ENCODE measurements around the gene PTCD2. TPM values are rescaled to one million over a fixed set of nuclear protein-coding genes. Genes with fewer than 3 reads are reported as not detected.
A peak's percentile ranks its signal among the peaks of the same experiment; 100 is the strongest.
"Not testable (repeated sequence)": the region's sequence is repeated elsewhere in the genome, so short reads cannot be mapped to it uniquely, and the experiment has no call there.

Gene PTCD2
- total and polyA plus RNA-seq, 2 donors (not counting 1 experiment from before 2014, with no cell fraction given): 10.3 to 15.9 TPM

DNA sequence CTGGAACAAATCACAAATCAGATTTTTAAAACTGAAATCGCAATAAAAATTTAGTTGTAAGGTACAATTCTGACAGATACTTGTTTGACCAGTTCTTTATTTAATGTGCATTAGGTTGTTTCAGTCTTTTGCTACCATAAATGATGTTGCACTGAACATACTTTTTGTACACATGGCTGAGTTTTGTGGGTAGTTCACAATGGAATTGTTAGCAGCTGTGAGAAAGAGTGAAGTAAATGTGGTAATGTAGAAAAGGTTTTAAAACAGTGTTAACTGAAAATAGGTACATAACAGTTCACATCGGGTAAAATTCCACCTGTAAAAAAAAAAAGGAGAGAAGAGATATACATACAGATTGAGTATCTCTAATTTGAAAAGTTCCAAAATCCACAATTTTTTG, 25.7 kb upstream of the PTCD2 start:
- Histone ChIP-seq H4K20me1 (ENCODE audit: control insufficient read depth, extremely low read depth, insufficient read depth, low read length) (no peaks in the 10 kb centered on the region), H2AFZ (ENCODE audit: low read length) (no peak overlapping the region), H3K36me3 (ENCODE audit: control insufficient read depth, insufficient read depth, low read length) (no peaks in the 10 kb centered on the region), H3K27ac (ENCODE audit: insufficient read depth, low read length) (no peak overlapping the region), H3K9ac (ENCODE audit: insufficient read depth, low read length) (no peak overlapping the region), H3K27me3 (ENCODE audit: control insufficient read depth, insufficient read depth, low read length) (no peaks in the 10 kb centered on the region), H3K4me1 (ENCODE audit: control insufficient read depth, extremely low read depth, insufficient read depth, low read length) (no peaks in the 10 kb centered on the region), H3K4me2 (ENCODE audit: extremely low read depth, insufficient read depth, low read length) (no peak overlapping the region), H3K79me2 (ENCODE audit: control insufficient read depth, insufficient read depth, low read length) (peaks cover 4% of the 10 kb centered on the region), H3K9me3 (ENCODE audit: control insufficient read depth, insufficient read depth, low read depth, low read length) (no peaks in the 10 kb centered on the region), H3K4me3 (replicated peaks in 1 of 4; ENCODE audit: control extremely low read depth in 1 of 4, insufficient read depth in 1 of 4, low read depth in 3 of 4, low read length in 4 of 4) (no peak overlapping the region)
- no peak for TF ChIP-seq CTCF (conservative IDR thresholded peaks at IDR 0.05 in 1 of 2, IDR thresholded peaks at IDR 0.05 in 1 of 2; ENCODE audit: low read depth in 1 of 2, low read length in 2 of 2)
- TF ChIP-seq EZH2 (IDR thresholded peaks at IDR 0.05; ENCODE audit: low read length, missing control alignments): no peak
- no peak for DNase-seq (ENCODE audit: low read depth in 2 of 2)

GRCh38 chr5:72295539-72295938, 24.6 kb upstream of the PTCD2 start:
- Histone ChIP-seq H4K20me1 (ENCODE audit: control insufficient read depth, extremely low read depth, insufficient read depth, low read length) (no peaks in the 10 kb centered on the region), H3K4me2 (ENCODE audit: extremely low read depth, insufficient read depth, low read length) (no peak overlapping the region), H3K4me1 (ENCODE audit: control insufficient read depth, extremely low read depth, insufficient read depth, low read length) (no peaks in the 10 kb centered on the region), H3K9ac (ENCODE audit: insufficient read depth, low read length) (no peak overlapping the region), H3K27ac (ENCODE audit: insufficient read depth, low read length) (no peak overlapping the region), H3K4me3 (replicated peaks in 1 of 4; ENCODE audit: control extremely low read depth in 1 of 4, insufficient read depth in 1 of 4, low read depth in 3 of 4, low read length in 4 of 4) (no peak overlapping the region), H2AFZ (ENCODE audit: low read length) (no peak overlapping the region), H3K79me2 (ENCODE audit: control insufficient read depth, insufficient read depth, low read length) (peaks cover 11% of the 10 kb centered on the region), H3K36me3 (ENCODE audit: control insufficient read depth, insufficient read depth, low read length) (peaks cover 3% of the 10 kb centered on the region), H3K27me3 (ENCODE audit: control insufficient read depth, insufficient read depth, low read length) (no peaks in the 10 kb centered on the region), H3K9me3 (ENCODE audit: control insufficient read depth, insufficient read depth, low read depth, low read length) (no peaks in the 10 kb centered on the region)
- TF ChIP-seq EZH2 (IDR thresholded peaks at IDR 0.05; ENCODE audit: low read length, missing control alignments) (no peak), CTCF (conservative IDR thresholded peaks at IDR 0.05 in 1 of 2, IDR thresholded peaks at IDR 0.05 in 1 of 2; ENCODE audit: low read depth in 1 of 2, low read length in 2 of 2) (no peak)
- DNase-seq (ENCODE audit: low read depth in 2 of 2): no peak

- Histone ChIP-seq H3K9ac (ENCODE audit: insufficient read depth, low read length) (no peak overlapping the region), H2AFZ (ENCODE audit: low read length) (no peak overlapping the region), H3K4me3 (replicated peaks in 1 of 4; ENCODE audit: control extremely low read depth in 1 of 4, insufficient read depth in 1 of 4, low read depth in 3 of 4, low read length in 4 of 4) (no peak overlapping the region), H3K27ac (ENCODE audit: insufficient read depth, low read length) (no peak overlapping the region), H3K79me2 (ENCODE audit: control insufficient read depth, insufficient read depth, low read length) (peaks cover 12% of the 10 kb centered on the region), H3K36me3 (ENCODE audit: control insufficient read depth, insufficient read depth, low read length) (peaks cover 3% of the 10 kb centered on the region), H3K27me3 (ENCODE audit: control insufficient read depth, insufficient read depth, low read length) (no peaks in the 10 kb centered on the region), H3K9me3 (ENCODE audit: control insufficient read depth, insufficient read depth, low read depth, low read length) (no peaks in the 10 kb centered on the region), H3K4me2 (ENCODE audit: extremely low read depth, insufficient read depth, low read length) (no peak overlapping the region), H3K4me1 (ENCODE audit: control insufficient read depth, extremely low read depth, insufficient read depth, low read length) (no peaks in the 10 kb centered on the region), H4K20me1 (ENCODE audit: control insufficient read depth, extremely low read depth, insufficient read depth, low read length) (no peaks in the 10 kb centered on the region)
- no peak for DNase-seq (ENCODE audit: low read depth in 2 of 2)
- TF ChIP-seq EZH2 (IDR thresholded peaks at IDR 0.05; ENCODE audit: low read length, missing control alignments): no peak
Measured at GRCh38 chr5:72296256-72296655, 23.9 kb upstream of the PTCD2 start.

- H3K79me2 ChIP-seq (ENCODE audit: control insufficient read depth, insufficient read depth, low read length): peaks cover 18% of the 10 kb centered on the region
- H3K4me1 ChIP-seq (ENCODE audit: control insufficient read depth, extremely low read depth, insufficient read depth, low read length); H4K20me1 ChIP-seq (ENCODE audit: control insufficient read depth, extremely low read depth, insufficient read depth, low read length); H3K9me3 ChIP-seq (ENCODE audit: control insufficient read depth, insufficient read depth, low read depth, low read length); H2AFZ ChIP-seq (ENCODE audit: low read length); H3K4me3 ChIP-seq (replicated peaks in 1 of 4; ENCODE audit: control extremely low read depth in 1 of 4, insufficient read depth in 1 of 4, low read depth in 3 of 4, low read length in 4 of 4); H3K27me3 ChIP-seq (ENCODE audit: control insufficient read depth, insufficient read depth, low read length); H3K36me3 ChIP-seq (ENCODE audit: control insufficient read depth, insufficient read depth, low read length); H3K27ac ChIP-seq (ENCODE audit: insufficient read depth, low read length); H3K9ac ChIP-seq (ENCODE audit: insufficient read depth, low read length); H3K4me2 ChIP-seq (ENCODE audit: extremely low read depth, insufficient read depth, low read length): not testable (repeated sequence)
- DNase-seq (ENCODE audit: low read depth in 2 of 2): peak in 1 of 2 donors; percentile 52
Measured at GRCh38 chr5:72298136-72298535, 22.0 kb upstream of the PTCD2 start.
